Endometrial microvascular endothelial cells (primary cell): ENCODE measurements around the gene IPP. TPM values are rescaled to one million over a fixed set of nuclear protein-coding genes. Genes with fewer than 3 reads are reported as not detected.
"Not testable (repeated sequence)": the region's sequence is repeated elsewhere in the genome, so short reads cannot be mapped to it uniquely, and the experiment has no call there.

Experiments
- in situ Hi-C: cut with HindIII; loops from 2 replicates; pipeline ENCODE4 v1.10.0; 2017; ENCODE audit warnings: low sequenced_read_pairs, low pct_unique_long_range_greater_than_20kb; ENCODE audit errors: inconsistent ontology term
- total RNA-seq: library from RNA; depleted of rRNA; stranded (reverse); fragments of >200 nt; gene quantifications from one replicate; pipeline ENCODE4 v1.2.3, GENCODE V29; 2015; ENCODE audit errors: inconsistent ontology term

The IPP gene
- total RNA-seq, 1 donor from 2014 or later, result 8.5 TPM

DNA sequence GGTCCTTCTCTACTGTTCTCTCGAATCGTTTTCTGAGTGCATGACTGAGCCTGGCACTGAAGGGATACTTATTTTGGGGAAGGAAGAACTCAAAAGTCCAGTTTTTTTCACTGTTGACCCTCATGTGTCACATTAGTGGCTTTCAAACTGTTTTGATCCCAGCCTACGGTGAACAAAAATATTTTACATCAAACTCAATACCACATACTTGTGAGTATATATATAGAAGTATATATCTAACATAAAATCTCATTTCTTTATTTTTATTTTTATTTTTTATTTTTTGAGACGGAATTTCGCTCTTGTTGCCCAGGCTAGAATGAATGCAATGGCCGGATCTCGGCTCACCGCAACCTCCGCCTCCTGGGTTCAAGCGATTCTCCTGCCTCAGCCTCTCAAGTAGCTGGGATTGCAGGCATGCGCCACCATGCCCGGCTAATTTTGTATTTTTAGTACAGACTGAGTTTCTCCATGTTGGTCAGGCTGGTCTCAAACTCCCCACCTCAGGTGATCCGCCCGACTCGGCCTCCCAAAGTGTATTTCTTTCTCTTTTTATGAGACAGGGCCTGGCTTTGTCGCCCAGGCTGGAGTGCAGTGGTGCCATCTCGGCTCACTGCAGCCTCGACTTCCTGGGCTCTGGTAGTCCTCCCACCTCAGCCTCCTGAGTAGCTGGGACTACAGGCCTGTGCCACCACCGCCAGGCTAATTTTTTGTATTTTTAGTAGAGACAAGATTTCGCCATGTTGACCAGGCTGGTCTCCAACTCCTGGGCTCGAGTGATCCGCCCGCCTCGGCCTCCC lies 786 bp upstream of the IPP start:
- in situ Hi-C loops, result not testable (repeated sequence)

- in situ Hi-C loops, result no loop called here
Observed at GRCh38 chr1:45746922-45747321, 3.5 kb downstream of the IPP start.

- in situ Hi-C loops, result not testable (repeated sequence)
Observed at GRCh38 chr1:45739641-45740156, 10.8 kb downstream of the IPP start.

- in situ Hi-C loops, result no loop called here
Observed at GRCh38 chr1:45739137-45739536, 11.3 kb downstream of the IPP start.

DNA sequence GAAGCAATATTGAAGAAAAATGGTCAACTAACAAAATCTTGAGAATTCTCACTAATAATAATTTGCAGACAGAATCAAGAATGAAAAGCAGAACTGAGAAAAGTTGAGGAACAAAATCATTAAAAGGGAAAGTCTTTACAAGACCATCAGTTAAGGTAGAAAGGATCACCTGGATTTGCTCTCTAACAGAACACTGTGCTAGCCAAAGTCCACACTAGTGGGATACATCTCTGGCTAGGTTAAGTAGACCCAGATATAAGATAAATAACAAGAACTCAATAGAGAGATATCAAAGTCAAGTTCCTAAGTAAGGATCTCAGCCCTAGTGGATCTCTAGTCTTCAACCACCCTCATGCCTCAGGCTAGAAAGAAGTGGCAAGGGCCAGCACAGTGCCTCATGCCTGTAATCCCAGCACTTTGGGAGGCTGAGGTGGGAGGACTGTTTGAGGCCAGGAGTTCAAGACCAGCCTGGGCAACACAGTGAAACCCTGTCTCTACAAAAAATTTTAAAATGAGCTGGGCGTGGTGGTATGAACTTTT lies 19.6 kb downstream of the IPP start:
- in situ Hi-C loops, result no loop called here

DNA sequence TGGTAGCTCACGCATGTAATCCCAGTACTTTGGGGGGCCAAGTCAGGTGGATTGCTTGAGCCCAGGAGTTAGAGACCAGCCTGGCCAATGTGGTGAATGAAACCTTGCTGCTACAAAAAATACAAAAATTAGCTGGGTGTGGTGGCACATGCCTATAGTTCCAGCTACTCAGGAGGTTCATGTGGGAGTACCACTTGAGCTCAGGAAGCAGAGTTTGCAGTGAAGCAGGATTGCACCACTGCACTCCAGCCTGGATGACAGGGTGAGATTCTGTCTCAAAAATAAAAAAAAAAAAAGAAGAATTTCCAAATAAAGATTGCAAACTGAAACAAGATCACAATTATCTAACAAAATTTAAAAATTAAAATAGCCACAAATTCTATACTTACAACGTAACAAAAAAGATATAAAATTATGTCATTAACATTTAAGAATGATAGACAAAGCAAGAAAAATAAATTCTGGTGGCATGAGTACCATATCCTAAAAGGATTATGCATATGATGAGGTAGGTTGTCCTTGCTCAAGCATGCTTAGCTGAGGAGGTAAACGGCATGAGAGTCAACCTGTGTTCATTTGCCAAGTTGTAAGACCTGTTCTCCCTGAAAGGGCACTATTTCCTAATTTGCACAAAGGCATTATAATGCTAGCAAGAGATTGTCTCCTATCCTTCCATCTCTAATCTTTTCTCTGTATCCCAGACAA lies 20.2 kb downstream of the IPP start:
- in situ Hi-C loops, result no loop called here

DNA sequence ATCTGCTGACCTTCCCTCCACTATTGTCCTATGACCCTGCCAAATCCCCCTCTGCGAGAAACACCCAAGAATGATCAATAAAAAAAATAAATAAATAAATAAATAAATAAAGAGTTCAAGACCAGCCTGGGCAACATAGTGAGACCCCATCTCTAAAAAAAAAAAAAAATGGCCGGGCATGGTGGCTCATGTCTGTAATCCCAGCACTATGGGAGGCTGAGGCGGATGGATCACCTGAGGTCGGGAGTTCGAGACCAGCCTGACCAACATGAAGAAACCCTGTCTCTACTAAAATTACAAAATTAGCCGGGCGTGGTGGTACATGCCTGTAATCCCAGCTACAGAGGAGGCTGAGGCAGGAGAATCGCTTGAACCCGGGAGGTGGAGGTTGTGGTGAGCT lies 24.4 kb downstream of the IPP start:
- in situ Hi-C loops, result not testable (repeated sequence)

- in situ Hi-C loops, result no loop called here
Observed at GRCh38 chr1:45723248-45723930, 27.1 kb downstream of the IPP start.

DNA sequence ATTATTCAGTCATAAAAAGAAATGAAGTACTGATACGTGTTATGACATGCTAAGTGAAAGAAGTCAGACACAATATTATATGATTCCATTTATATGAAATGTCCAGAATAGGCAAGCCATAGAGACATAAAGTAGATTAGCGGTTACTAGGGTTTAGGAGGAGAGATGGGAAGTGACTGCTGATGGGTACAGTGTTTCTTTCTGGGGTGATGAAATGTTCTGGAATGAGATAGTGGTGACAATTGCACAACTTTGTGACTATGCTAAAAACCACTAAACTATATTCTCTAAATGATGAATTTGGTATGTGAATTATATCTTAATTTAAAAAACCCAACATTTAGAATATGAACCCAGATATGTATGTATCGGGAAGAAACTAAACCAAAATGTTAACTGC lies 27.6 kb downstream of the IPP start:
- in situ Hi-C loops, result no loop called here

DNA sequence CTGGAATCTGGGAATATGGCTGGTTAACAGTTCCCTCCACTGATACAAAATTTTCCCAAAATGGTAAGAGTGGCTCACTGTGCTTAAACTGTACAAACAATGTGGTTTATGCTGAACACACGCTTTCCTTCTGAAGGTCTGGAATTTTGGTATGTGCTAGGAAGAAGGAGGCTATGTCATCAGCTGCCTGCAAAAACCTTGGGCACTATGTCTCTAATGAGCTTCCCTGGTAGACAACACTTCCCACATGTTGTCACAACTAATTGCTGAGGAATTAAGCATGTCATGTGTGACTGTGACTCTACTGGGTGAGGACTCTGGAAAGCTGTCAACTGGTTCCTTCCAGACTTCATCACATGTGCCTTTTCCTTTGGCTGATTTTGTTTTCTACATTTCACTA lies 29.2 kb downstream of the IPP start:
- in situ Hi-C loops, result no loop called here

GRCh38 chr1:45718289-45718688 lies 32.2 kb downstream of the IPP start:
- in situ Hi-C loops, result no loop called here

DNA sequence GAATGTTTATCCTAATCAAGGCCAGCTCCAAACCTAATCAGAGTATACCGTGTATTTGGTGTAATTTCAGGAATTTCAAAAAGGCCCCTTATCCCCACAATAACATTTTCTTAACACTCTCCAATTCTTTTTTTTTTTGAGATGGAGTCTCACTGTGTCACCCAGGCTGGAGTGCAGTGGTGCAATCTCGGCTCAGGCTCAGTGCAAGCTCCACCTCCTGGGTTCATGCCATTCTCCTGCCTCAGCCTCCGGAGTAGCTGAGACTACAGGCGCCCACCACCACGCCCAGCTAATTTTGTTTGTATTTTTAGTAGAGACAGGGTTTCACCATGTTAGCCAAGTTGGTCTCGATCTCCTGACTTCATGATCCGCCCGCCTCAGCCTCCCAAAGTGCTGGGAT lies 33.1 kb downstream of the IPP start:
- in situ Hi-C loops, result not testable (repeated sequence)

GRCh38 chr1:45716700-45717099 lies 33.8 kb downstream of the IPP start:
- in situ Hi-C loops, result no loop called here

- in situ Hi-C loops, result no loop called here
Observed at GRCh38 chr1:45713711-45714110, 36.7 kb downstream of the IPP start.

DNA sequence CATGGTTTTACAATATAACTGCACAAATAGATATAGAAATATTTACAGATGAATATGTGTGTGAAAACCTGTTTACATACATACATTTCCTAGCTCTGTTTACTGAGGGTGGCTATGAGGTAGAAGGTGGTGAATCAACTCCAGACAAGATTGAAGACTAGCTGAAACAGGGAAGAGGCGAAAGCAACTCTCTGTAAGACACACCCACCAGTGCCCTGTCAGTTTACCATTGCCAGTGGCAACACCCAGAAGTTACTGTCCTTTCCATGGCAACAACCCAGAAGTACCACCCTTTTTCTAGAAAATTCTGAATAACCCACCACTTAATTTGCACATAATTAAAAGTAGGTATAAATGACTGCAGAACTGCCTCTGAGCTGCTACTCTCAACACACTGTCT lies 45.8 kb downstream of the IPP start:
- in situ Hi-C loops, result no loop called here

DNA sequence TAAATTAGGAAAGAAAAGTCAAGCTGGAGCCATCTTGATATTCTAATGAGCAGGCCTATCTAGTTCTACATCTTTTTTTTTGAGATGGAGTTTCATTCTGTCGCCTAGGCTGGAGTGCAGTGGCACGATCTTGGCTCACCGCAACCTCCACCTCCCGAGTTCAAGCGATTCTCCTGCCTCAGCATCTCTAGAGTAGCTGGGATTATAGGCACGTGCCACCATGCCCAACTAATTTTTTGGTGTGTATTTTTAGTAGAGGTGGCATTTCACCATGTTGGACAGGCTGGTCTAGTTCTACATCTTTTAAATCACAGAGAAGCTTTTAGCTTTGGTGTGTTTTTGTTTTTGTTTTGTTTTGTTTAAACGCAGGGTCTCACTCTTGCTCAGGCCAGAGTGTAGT lies 55.6 kb downstream of the IPP start:
- in situ Hi-C loops, result loop anchor here (25.0 kb wide), 1 partner anchor 117 kb away; the partner anchor contains the start of gene MAST2

- in situ Hi-C loops, result loop anchor here (25.0 kb wide), 1 partner anchor 118 kb away; the partner anchor contains the start of gene MAST2
Observed at GRCh38 chr1:45693811-45694210, 56.6 kb downstream of the IPP start.

DNA sequence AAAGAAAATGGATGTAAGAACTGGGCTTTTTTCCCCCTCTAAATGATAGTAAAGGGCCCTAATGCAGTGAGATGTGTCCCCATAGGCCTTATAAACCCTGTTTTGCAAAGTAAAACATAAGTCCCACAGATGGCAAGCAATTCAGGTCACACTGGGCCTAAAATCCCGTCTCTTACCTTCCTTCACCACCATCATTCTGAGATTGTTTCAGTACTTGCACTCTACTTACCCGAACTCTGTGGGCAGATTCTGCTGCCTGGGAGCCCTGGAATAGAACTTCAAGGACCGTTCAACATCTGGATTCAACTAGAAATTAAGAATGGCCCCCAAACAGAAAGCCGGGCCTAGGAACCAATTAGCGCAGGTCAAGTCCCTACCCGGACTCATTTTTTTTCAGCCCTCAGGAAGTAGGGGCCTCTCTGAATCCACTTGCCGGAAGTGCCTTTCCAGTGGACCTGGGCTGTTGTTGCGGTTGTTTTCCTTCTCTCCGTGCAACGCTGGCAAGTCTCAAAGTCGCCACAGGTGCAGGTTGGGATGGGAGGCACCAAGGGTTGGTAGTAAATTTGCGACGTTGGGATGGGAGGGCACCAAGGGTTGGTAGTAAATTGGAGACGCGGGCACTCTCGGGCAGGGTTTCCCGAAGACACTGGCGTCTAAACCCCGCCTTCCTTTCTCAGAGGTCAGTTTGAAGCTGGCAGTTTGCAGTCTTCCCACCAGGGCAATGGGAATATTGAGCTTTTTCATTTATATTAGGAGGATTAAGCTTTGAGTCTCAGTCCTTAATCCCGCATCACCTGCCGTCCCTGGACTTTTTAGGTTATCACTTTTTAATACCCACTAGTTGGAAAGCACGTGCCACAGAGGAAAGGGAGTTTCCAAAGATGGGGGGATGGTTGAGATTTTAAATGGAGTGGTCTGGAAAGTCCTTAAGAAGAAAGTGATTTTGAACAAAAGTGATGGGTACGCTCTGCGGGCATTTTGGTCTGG lies 62.4 kb downstream of the IPP start, which contains the start of gene TMEM69:
Gene TMEM69, plus strand, starts transcription at position 428 of the 987 bp plus-strand sequence. CDS start 2,888 bp downstream, outside the sequence.
- in situ Hi-C loops, result loop anchor here (25.0 kb wide), 1 partner anchor 124 kb away; the partner anchor contains the start of gene MAST2
